Fibroblast of skin of scalp (primary cell): ENCODE results near the gene BCL2.

Source experiments
- DNase-seq: peaks from one replicate; pipeline ENCODE4 v3.0.0-alpha.2; 2013

The BCL2 gene

GRCh38 chr18:63138436-63139340 is 180.9 kb downstream of the BCL2 start:
- peak; percentile 17 for DNase-seq

- no peak for DNase-seq
Observed at GRCh38 chr18:63137999-63138435, 181.6 kb downstream of the BCL2 start.

- no peak for DNase-seq
Observed at GRCh38 chr18:63135101-63135500, 184.5 kb downstream of the BCL2 start.

GRCh38 chr18:63132819-63133200 is 186.8 kb downstream of the BCL2 start:
- DNase-seq = no peak

- no peak for DNase-seq
Observed at GRCh38 chr18:63131959-63132818, 187.4 kb downstream of the BCL2 start.

GRCh38 chr18:63131106-63131958 is 188.2 kb downstream of the BCL2 start:
- peak; percentile 67 for DNase-seq

GRCh38 chr18:63130176-63130575 is 189.4 kb downstream of the BCL2 start:
- no peak for DNase-seq

GRCh38 chr18:63128237-63128974 is 191.2 kb downstream of the BCL2 start:
- no peak for DNase-seq

- no peak for DNase-seq
Observed at GRCh38 chr18:63126134-63127069, 193.2 kb downstream of the BCL2 start.

GRCh38 chr18:63120620-63121019 is 198.9 kb downstream of the BCL2 start:
- no peak for DNase-seq

GRCh38 chr18:63119647-63120046 is 199.9 kb downstream of the BCL2 start:
- DNase-seq = peak; percentile 59

GRCh38 chr18:63113899-63114565 is 205.5 kb downstream of the BCL2 start:
- DNase-seq = no peak

GRCh38 chr18:63112706-63113105 is 206.9 kb downstream of the BCL2 start:
- no peak for DNase-seq

- peak; percentile 31 for DNase-seq
Observed at GRCh38 chr18:63111671-63112402, 207.7 kb downstream of the BCL2 start.

GRCh38 chr18:63109802-63110201 is 209.8 kb downstream of the BCL2 start:
- DNase-seq = no peak

GRCh38 chr18:63109022-63109421 is 210.5 kb downstream of the BCL2 start:
- DNase-seq = no peak

- no peak for DNase-seq
Observed at GRCh38 chr18:63107931-63108330, 211.6 kb downstream of the BCL2 start.

GRCh38 chr18:63107171-63107845 is 212.3 kb downstream of the BCL2 start:
- DNase-seq = no peak

- no peak for DNase-seq
Observed at GRCh38 chr18:63106727-63107126, 212.8 kb downstream of the BCL2 start.
